IMR-90 (cell line): Measurements from ENCODE around the gene PTMS.

ENCODE experiments used
- MXI1 ChIP-seq: IDR thresholded peaks from 2 replicates; pipeline ENCODE4 v1.6.1; 2012; ENCODE audit warnings: low read depth, mild to moderate bottlenecking, low read length, moderate library complexity, borderline replicate concordance
- POLR2A ChIP-seq: IDR thresholded peaks from 2 replicates; pipeline ENCODE4 v1.6.1; 2012; ENCODE audit warnings: mild to moderate bottlenecking, low read depth, low read length
- RCOR1 ChIP-seq: IDR thresholded peaks from 2 replicates; pipeline ENCODE4 v1.6.1; 2012; ENCODE audit warnings: mild to moderate bottlenecking, low read length, improper control_type of control experiment; ENCODE audit not compliant: insufficient replicate concordance
- TF ChIP-seq, protein P1 (sequence below): conservative IDR thresholded peaks from 2 replicates; pipeline ENCODE4 v1.5.1; 2012; ENCODE audit warnings: mild to moderate bottlenecking, low read depth, low read length, improper control_type of control experiment

DNA sequence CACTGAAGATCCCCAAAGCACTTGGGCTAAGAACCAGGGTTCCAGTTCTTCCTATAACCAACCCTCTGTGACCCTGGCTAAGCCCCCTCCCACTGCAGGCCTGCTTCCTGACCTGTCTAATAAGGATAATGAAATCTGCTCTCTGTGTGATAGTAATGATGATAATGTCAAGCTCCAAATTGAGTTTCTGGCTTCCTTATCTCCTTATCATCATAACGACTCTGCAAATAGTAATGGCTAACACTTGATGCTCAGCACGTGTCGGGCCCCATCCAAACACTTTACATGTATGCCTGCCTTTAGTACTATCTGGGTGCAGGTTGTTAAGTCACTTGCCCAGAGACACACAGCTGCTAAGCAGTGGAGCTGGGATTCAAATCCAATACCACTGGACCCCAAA, 50.4 kb downstream of the PTMS start:
- TF ChIP-seq POLR2A (no peak), RCOR1 (no peak), MXI1 (no peak)
- TF ChIP-seq, protein P1, sequence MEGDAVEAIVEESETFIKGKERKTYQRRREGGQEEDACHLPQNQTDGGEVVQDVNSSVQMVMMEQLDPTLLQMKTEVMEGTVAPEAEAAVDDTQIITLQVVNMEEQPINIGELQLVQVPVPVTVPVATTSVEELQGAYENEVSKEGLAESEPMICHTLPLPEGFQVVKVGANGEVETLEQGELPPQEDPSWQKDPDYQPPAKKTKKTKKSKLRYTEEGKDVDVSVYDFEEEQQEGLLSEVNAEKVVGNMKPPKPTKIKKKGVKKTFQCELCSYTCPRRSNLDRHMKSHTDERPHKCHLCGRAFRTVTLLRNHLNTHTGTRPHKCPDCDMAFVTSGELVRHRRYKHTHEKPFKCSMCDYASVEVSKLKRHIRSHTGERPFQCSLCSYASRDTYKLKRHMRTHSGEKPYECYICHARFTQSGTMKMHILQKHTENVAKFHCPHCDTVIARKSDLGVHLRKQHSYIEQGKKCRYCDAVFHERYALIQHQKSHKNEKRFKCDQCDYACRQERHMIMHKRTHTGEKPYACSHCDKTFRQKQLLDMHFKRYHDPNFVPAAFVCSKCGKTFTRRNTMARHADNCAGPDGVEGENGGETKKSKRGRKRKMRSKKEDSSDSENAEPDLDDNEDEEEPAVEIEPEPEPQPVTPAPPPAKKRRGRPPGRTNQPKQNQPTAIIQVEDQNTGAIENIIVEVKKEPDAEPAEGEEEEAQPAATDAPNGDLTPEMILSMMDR: no peak
